AG04449 (cell line): ENCODE data around the gene MCTP1.

Experiments used
- CTCF ChIA-PET: fragments of 350-600 bp; formaldehyde crosslinking; extraction: SDS; loops from one replicate; lab custom pipeline; 2021; ENCODE audit warnings: antibody characterized with exemption; lab: Yijun Ruan, JAX
- POLR2A ChIA-PET: fragments of 400-600, 350-600 bp; formaldehyde crosslinking; extraction: SDS; loops from one replicate; lab custom pipeline; 2020; ENCODE audit warnings: antibody characterized with exemption, inconsistent platforms; lab: Yijun Ruan, JAX
- DNase-seq: peaks from one replicate; pipeline ENCODE4 v3.0.0-alpha.2; 2010; ENCODE audit warnings: low read depth, low spot score
- H3K4me3 ChIP-seq: 2 replicates; pipeline ENCODE4 v1.5.1; 2011; ENCODE audit warnings: low read depth, mild to moderate bottlenecking, control low read depth, low read length
- TF ChIP-seq, protein P1 (sequence below): IDR thresholded peaks from one replicate; pipeline ENCODE4 v1.5.1; 2011; ENCODE audit warnings: mild to moderate bottlenecking, moderate library complexity, low read length, control low read depth, inconsistent platforms; ENCODE audit not compliant: insufficient read depth; ENCODE audit errors: missing control alignments

Gene MCTP1

DNA sequence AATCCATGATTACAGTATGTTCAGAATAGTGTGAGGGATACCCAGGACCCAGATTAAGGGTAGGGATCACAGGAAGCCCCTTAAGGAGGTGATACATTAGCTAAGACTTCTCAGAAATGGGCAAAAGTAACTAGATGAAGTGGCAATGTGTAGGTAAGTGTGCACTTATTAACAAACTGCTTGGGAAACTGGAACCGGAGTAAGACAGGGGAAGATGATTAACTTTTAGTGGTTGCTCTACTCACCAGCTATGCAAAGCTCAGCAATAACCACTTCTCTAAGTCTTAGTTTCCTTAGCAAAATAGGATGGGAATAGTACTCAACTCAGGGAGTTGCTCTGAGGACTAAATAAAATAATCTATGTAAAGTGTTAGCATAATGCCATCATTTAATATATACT lies 182.2 kb downstream of the MCTP1 start:
- CTCF ChIA-PET: no interaction called here
- no peak overlapping the region for H3K4me3 ChIP-seq
- POLR2A ChIA-PET: no interaction called here
- TF ChIP-seq, protein P1, sequence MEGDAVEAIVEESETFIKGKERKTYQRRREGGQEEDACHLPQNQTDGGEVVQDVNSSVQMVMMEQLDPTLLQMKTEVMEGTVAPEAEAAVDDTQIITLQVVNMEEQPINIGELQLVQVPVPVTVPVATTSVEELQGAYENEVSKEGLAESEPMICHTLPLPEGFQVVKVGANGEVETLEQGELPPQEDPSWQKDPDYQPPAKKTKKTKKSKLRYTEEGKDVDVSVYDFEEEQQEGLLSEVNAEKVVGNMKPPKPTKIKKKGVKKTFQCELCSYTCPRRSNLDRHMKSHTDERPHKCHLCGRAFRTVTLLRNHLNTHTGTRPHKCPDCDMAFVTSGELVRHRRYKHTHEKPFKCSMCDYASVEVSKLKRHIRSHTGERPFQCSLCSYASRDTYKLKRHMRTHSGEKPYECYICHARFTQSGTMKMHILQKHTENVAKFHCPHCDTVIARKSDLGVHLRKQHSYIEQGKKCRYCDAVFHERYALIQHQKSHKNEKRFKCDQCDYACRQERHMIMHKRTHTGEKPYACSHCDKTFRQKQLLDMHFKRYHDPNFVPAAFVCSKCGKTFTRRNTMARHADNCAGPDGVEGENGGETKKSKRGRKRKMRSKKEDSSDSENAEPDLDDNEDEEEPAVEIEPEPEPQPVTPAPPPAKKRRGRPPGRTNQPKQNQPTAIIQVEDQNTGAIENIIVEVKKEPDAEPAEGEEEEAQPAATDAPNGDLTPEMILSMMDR: no peak
- DNase-seq: no peak

DNA sequence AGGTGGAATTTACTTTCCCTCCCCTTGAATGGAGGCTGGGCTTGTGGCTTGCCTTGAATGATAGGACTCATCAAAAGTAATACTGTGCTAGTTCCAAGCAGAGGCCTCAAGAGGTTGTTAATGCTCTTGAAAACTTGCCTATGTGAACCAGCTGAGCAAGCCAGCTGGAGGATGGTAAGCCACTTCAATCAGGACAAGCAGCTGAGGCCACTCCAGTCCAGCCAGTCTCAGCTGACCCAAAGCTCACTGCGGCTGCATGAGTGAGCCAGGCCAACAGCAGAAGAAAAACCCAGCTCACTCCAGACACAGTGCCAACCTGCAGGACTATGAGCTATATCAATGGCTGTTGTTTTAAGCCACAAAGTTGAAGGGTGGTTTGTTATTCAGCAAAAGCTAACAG lies 182.8 kb downstream of the MCTP1 start:
- ChIA-PET CTCF (no interaction called here), POLR2A (no interaction called here)

DNA sequence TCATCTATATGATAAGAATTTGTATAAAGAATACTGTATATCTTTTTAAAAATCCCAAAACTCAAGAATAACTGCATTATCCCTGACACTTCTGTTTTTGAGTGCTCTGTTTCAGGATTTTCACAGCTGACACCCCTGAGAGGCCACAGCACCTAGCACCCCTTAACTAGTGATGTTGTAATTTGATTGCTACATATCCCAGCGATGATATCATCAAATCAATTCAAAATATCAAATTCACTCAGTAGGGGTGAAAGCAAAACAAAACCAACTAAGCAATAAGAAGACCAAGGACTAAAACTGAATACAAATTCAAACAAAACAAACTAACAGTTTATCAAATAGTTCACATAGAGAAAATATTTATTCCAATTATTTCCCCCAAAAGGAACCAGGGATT lies 184.3 kb downstream of the MCTP1 start:
- DNase-seq: no peak
- no peak overlapping the region for H3K4me3 ChIP-seq
- TF ChIP-seq, protein P1: no peak
- POLR2A ChIA-PET: no interaction called here
- CTCF ChIA-PET: no interaction called here

More for the DNA sequence above, 182.8 kb downstream of the MCTP1 start:
- TF ChIP-seq, protein P1: no peak
- no peak for DNase-seq
- H3K4me3 ChIP-seq: no peak overlapping the region

DNA sequence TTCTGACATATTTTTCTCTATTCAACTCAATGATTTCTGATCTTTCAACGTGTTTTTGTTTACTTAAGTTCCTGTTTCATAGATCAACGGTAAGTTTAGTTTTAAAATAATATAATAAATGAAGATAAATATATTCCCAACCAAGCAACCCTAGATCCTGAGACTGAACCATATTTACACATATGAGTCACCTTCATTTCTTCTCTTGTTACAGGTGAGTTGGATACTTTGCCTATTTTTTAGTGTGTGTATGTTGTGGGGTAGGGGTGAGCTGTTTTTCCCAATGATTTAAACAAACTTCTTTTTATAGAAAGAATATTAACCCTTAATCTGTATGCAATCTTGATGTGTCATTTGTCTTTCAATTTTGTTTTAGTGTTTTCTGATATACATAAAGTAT lies 186.9 kb downstream of the MCTP1 start:
- POLR2A ChIA-PET: no interaction called here
- CTCF ChIA-PET: no interaction called here

DNA sequence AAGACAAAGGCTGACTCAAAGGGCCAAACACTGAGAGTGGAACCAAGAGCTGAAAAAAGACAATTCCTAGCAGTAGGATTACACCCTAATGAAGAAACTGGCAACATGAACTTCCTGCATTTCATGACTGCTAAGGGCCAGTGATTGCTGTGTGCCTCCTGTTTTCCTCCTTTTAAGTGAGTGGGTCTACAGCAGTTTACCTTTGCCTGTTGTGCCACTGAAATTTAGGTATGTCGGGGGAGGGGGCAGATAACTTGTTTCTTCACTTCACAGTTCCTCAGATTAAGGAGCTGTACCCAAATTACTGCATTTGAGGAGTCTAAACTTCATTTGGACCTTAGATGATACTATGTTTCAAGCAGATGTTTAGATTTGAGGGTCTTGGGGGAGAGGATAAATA lies 191.7 kb downstream of the MCTP1 start:
- TF ChIP-seq, protein P1: no peak
- ChIA-PET CTCF (no interaction called here), POLR2A (no interaction called here)
- DNase-seq: no peak
- no peak overlapping the region for H3K4me3 ChIP-seq

More for the DNA sequence above, 186.9 kb downstream of the MCTP1 start:
- H3K4me3 ChIP-seq: no peak overlapping the region
- TF ChIP-seq, protein P1: no peak
- DNase-seq: no peak

DNA sequence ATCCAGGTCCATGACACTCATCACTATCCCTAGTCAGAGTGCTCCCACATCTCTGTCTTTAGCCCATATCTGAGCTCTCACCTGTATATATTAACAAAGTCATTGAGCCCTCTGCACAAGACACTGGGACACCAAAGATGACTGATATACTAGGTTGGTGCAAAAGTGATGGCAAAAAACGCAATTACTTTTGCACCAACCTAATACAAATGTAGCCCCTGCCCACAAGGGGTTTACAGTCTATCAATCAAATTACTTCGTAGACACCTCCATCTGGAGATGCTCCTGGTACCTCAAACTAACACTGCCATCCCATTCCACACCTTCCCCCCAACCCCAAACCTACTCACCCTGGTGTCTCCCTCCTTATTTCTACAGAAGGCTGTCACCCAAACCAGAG lies 194.1 kb downstream of the MCTP1 start:
- no peak for DNase-seq
- TF ChIP-seq, protein P1: no peak
- ChIA-PET POLR2A (no interaction called here), CTCF (no interaction called here)
- no peak overlapping the region for H3K4me3 ChIP-seq
